Measurements from ENCODE around the gene IL4I1. TPM values are rescaled to one million over a fixed set of nuclear protein-coding genes. Genes with fewer than 3 reads are reported as not detected.

The IL4I1 gene
- total and polyA plus RNA-seq, 2 of the 8 experiments (the other 6 are each of a cell fraction or from before 2014, with no cell fraction given) = 0.41 to 0.76 TPM

- H3K18ac ChIP-seq (ENCODE audit: extremely low read depth, low read length) = no peak overlapping the region
- H2BK15ac ChIP-seq (ENCODE audit: low read length) = no peak overlapping the region
- H3K23me2 ChIP-seq (ENCODE audit: low read depth, low read length) = peaks cover 7% of the 10 kb centered on the region
- no peak overlapping the region for H3K4ac ChIP-seq (replicated peaks; ENCODE audit: insufficient read length, low read depth, low read length)
- no peaks in the 10 kb centered on the region for H3K9me3 ChIP-seq (ENCODE audit: insufficient read depth in 2 of 2, low read depth in 1 of 2, low read length in 1 of 2)
- no peak overlapping the region for H2BK120ac ChIP-seq (replicated peaks; ENCODE audit: low read depth, low read length)
- H4K8ac ChIP-seq (ENCODE audit: extremely low read depth, insufficient read depth, low read length) = no peak overlapping the region
- H2BK5ac ChIP-seq (ENCODE audit: low read depth, low read length) = no peak overlapping the region
- no peak overlapping the region for H3K14ac ChIP-seq (ENCODE audit: insufficient read length)
- no peak overlapping the region for H3K56ac ChIP-seq (replicated peaks; ENCODE audit: insufficient read length, low read depth, low read length)
- DNase-seq (ENCODE audit: low read depth in 1 of 2, low spot score in 2 of 2) = peak in 1 of 2 experiments; percentile 64
- ChIA-PET POLR2A (ENCODE audit: partially characterized antibody) (interaction anchor here (1.0 to 2.0 kb wide), 6 partner anchors 8 to 72 kb away, joined by 3 to 8 read pairs (median 4); no protein-coding TSS in a partner anchor), CTCF (ENCODE audit: partially characterized antibody) (interaction anchor here (1.1 to 2.0 kb wide), 3 partner anchors 9 to 93 kb away, joined by 3 to 5 read pairs (median 3); no protein-coding TSS in a partner anchor)
- H3K79me1 ChIP-seq (ENCODE audit: low read depth, low read length) = peaks cover 9% of the 10 kb centered on the region; the same call in 1 of the 2 replicates
- no peak for FAIRE-seq
- peaks cover 24 to 56% (median 47%) of the 10 kb centered on the region in 4 experiments for H3K36me3 ChIP-seq (ENCODE audit: control insufficient read depth in 2 of 4, insufficient read depth in 4 of 4, low read length in 3 of 4)
- H2BK12ac ChIP-seq (ENCODE audit: low read depth, low read length) = no peak overlapping the region
- WGBS, 2 experiments (ENCODE audit: extremely low coverage in 1 of 2, insufficient coverage in 1 of 2, insufficient read length in 1 of 2, insufficient replicate concordance in 2 of 2, low coverage in 1 of 2, low lambda C conversion rate in 2 of 2, missing lambda C conversion rate in 1 of 2) = 88% methylated on average over 21 of the region's 31 CpGs; no CpG with 5 or more reads in 1 of the 2 experiments
- H3K4me3 ChIP-seq (ENCODE audit: extremely low read depth in 1 of 4, insufficient read depth in 2 of 4, low read depth in 3 of 4, low read length in 4 of 4) = no peak overlapping the region
- H4K91ac ChIP-seq (replicated peaks; ENCODE audit: insufficient read length, low read length) = no peak overlapping the region
- H2AK5ac ChIP-seq (ENCODE audit: low read depth, low read length) = no peak overlapping the region
- H2AFZ ChIP-seq (ENCODE audit: low read length) = no peak overlapping the region
- H3K4me1 ChIP-seq (replicated peaks in 1 of 4; ENCODE audit: control insufficient read depth in 3 of 4, insufficient read depth in 4 of 4, low read length in 3 of 4) = peaks cover 0 to 7% (median 4%) of the 10 kb centered on the region in 4 experiments; a peak in 5 of 7 replicates
- peaks cover 0 to 12% of the 10 kb centered on the region in 2 experiments; a peak in 2 of 4 replicates for H3K79me2 ChIP-seq (ENCODE audit: control insufficient read depth in 1 of 2, insufficient read depth in 2 of 2, low read length in 2 of 2)
- no peak for TF ChIP-seq JUND (IDR thresholded peaks at IDR 0.05; ENCODE audit: low read length)
- peak; percentile 90 for TF ChIP-seq SP1 (IDR thresholded peaks at IDR 0.05; ENCODE audit: low read depth, low read length)
- peak in 1 of 2 experiments; percentile 17; a peak in 1 of 3 replicates for TF ChIP-seq POLR2A (IDR thresholded peaks at IDR 0.05; ENCODE audit: control extremely low read depth in 1 of 2, low read depth in 2 of 2, low read length in 2 of 2)
- no peak for TF ChIP-seq RXRA (IDR thresholded peaks at IDR 0.05; ENCODE audit: insufficient read depth, low read depth, low read length)
- TF ChIP-seq EP300 (IDR thresholded peaks at IDR 0.05; ENCODE audit: borderline replicate concordance in 1 of 2, low read depth in 2 of 2, low read length in 2 of 2) = no peak
- peak; percentile 70 for TF ChIP-seq CHD2 (IDR thresholded peaks at IDR 0.05; ENCODE audit: low read length)
- peak; percentile 37; the same call in 1 of the 2 replicates for TF ChIP-seq SP2 (IDR thresholded peaks at IDR 0.05; ENCODE audit: low read length)
- no peak for TF ChIP-seq RFX5 (IDR thresholded peaks at IDR 0.05; ENCODE audit: borderline replicate concordance, low read depth, low read length)
- no peak for TF ChIP-seq TEAD4 (IDR thresholded peaks at IDR 0.05; ENCODE audit: low read depth, low read length)
- TF ChIP-seq NRF1 (IDR thresholded peaks at IDR 0.05; ENCODE audit: low read depth, low read length) = no peak
- peaks cover 10 to 18% of the 10 kb centered on the region in 2 experiments for H4K20me1 ChIP-seq (replicated peaks in 1 of 2; ENCODE audit: control insufficient read depth in 1 of 2, insufficient read depth in 2 of 2, low read length in 2 of 2)
- no peak overlapping the region for H3K9ac ChIP-seq (replicated peaks in 1 of 4; ENCODE audit: extremely low read depth in 1 of 4, low read depth in 3 of 4, low read length in 3 of 4)
- no peak overlapping the region for H3K4me2 ChIP-seq (ENCODE audit: insufficient read depth in 1 of 2, low read depth in 2 of 2, low read length in 2 of 2)
- no peak overlapping the region for H3K23ac ChIP-seq (ENCODE audit: insufficient read length)
- no peak overlapping the region for H3K27ac ChIP-seq (ENCODE audit: low read depth, low read length)
- H2BK20ac ChIP-seq (ENCODE audit: low read length) = no peak overlapping the region
- H4K5ac ChIP-seq (ENCODE audit: insufficient read length, low read depth, low read length) = no peak overlapping the region
- no peaks in the 10 kb centered on the region for H3K27me3 ChIP-seq (replicated peaks in 1 of 4; ENCODE audit: control insufficient read depth in 3 of 4, extremely low read depth in 1 of 4, insufficient read depth in 3 of 4, low read length in 3 of 4)
These were observed 14.9 kb downstream of the IL4I1 start for GRCh38 chr19:49881672-49882394.

Data from H1 (cell line).